GM23338 (cell line): ENCODE data around the gene JAG1. TPM values are rescaled to one million over a fixed set of nuclear protein-coding genes. Genes with fewer than 3 reads are reported as not detected.

Source experiments
- ATAC-seq: fragments of 200-7000 bp; cut with Tn5 transposase; 3 replicates; pipeline ENCODE4 v1.9.1; 2020
- DNase-seq: peaks from one replicate; pipeline ENCODE4 v3.0.0-alpha.2; 2015; ENCODE audit warnings: low spot score
- H2AFZ ChIP-seq: fragments of 200-600 bp; sonication (generic); 2 replicates; pipeline ENCODE4 v1.8.0; 2016; ENCODE audit warnings: antibody characterized with exemption, mild to moderate bottlenecking, moderate library complexity
- H3F3A ChIP-seq: fragments of 200-600 bp; sonication (generic); replicated peaks from 2 replicates; pipeline ENCODE4 v1.8.0; 2017; ENCODE audit warnings: antibody characterized with exemption, mixed run types, low read depth
- H3K27ac ChIP-seq: fragments of 200-600 bp; sonication (generic); 2 replicates; pipeline ENCODE4 v1.6.1; 2016; ENCODE audit warnings: low read depth
- H3K27me3 ChIP-seq: fragments of 200-600 bp; sonication (generic); 2 replicates; pipeline ENCODE4 v1.8.0; 2016; ENCODE audit warnings: mild to moderate bottlenecking, mixed run types, moderate library complexity; ENCODE audit not compliant: insufficient read depth
- H3K36me3 ChIP-seq: fragments of 200-600 bp; sonication (generic); 2 replicates; pipeline ENCODE4 v1.8.0; 2016; ENCODE audit warnings: mild to moderate bottlenecking; ENCODE audit not compliant: insufficient read depth
- H3K4me1 ChIP-seq: fragments of 200-600 bp; sonication (generic); 2 replicates; pipeline ENCODE4 v1.8.0; 2016; ENCODE audit warnings: mild to moderate bottlenecking, moderate library complexity; ENCODE audit not compliant: insufficient read depth
- H3K4me2 ChIP-seq: fragments of 200-600 bp; sonication (generic); 2 replicates; pipeline ENCODE4 v1.7.1; 2017; ENCODE audit warnings: mixed run types
- H3K4me3 ChIP-seq: fragments of 200-600 bp; sonication (generic); 2 replicates; pipeline ENCODE4 v1.6.1; 2016; ENCODE audit warnings: mixed run types
- H3K79me2 ChIP-seq: fragments of 200-600 bp; sonication (generic); replicated peaks from 2 replicates; pipeline ENCODE4 v1.8.0; 2017; ENCODE audit warnings: mild to moderate bottlenecking; ENCODE audit not compliant: insufficient read depth
- H3K9me2 ChIP-seq: fragments of 200-600 bp; sonication (generic); 2 replicates; pipeline ENCODE4 v1.8.0; 2017; ENCODE audit not compliant: insufficient read depth
- H4K20me1 ChIP-seq: fragments of 200-600 bp; sonication (generic); replicated peaks from 2 replicates; pipeline ENCODE4 v1.8.0; 2017; ENCODE audit warnings: mild to moderate bottlenecking; ENCODE audit not compliant: insufficient read depth
- H3K27ac Mint-ChIP-seq: 2 replicates; pipeline ENCODE4 v1.8.0; 2020; ENCODE audit warnings: inconsistent platforms, mild to moderate bottlenecking, moderate library complexity, mixed read lengths
- H3K27me3 Mint-ChIP-seq: 3 replicates; pipeline ENCODE4 v1.8.0; 2022; ENCODE audit warnings: low read depth, mild to moderate bottlenecking, moderate library complexity, mixed read lengths, inconsistent platforms; ENCODE audit not compliant: insufficient read depth, poor library complexity
- H3K36me3 Mint-ChIP-seq: 3 replicates; pipeline ENCODE4 v1.8.0; 2021; ENCODE audit warnings: low read depth, mild to moderate bottlenecking, inconsistent platforms, moderate library complexity, mixed read lengths
- H3K4me1 Mint-ChIP-seq: 3 replicates; pipeline ENCODE4 v1.8.0; 2020; ENCODE audit warnings: mild to moderate bottlenecking, inconsistent platforms, mixed read lengths
- H3K4me3 Mint-ChIP-seq: 3 replicates; pipeline ENCODE4 v1.8.0; 2021; ENCODE audit warnings: moderate library complexity, mild to moderate bottlenecking, inconsistent platforms, mixed read lengths
- H3K9me3 Mint-ChIP-seq: 3 replicates; pipeline ENCODE4 v1.8.0; 2020; ENCODE audit warnings: moderate library complexity, mild to moderate bottlenecking, inconsistent platforms, mixed read lengths
- CREB1 ChIP-seq: fragments of 250-450 bp; sonication (Bioruptor Pico); IDR thresholded peaks from 2 replicates; pipeline ENCODE4 v1.5.0; 2020; ENCODE audit warnings: low read depth, mild to moderate bottlenecking, moderate library complexity
- EZH2 ChIP-seq: fragments of 200-600 bp; sonication (generic); IDR thresholded peaks from one replicate; pipeline ENCODE4 v1.8.0; 2017; ENCODE audit warnings: antibody characterized with exemption, mild to moderate bottlenecking, low read depth; ENCODE audit not compliant: unreplicated experiment
- EZH2phosphoT487 ChIP-seq: fragments of 200-600 bp; sonication (generic); IDR thresholded peaks from one replicate; pipeline ENCODE4 v1.8.1; 2018; ENCODE audit warnings: antibody characterized with exemption; ENCODE audit not compliant: unreplicated experiment
- JUNB ChIP-seq: IDR thresholded peaks from one replicate; pipeline ENCODE4 v1.6.1; 2016; ENCODE audit warnings: antibody characterized with exemption; ENCODE audit not compliant: unreplicated experiment
- NANOG ChIP-seq: IDR thresholded peaks from 2 replicates; pipeline ENCODE4 v1.6.1; 2016; ENCODE audit warnings: antibody characterized with exemption, borderline replicate concordance
- POLR2AphosphoS5 ChIP-seq: IDR thresholded peaks from 2 replicates; pipeline ENCODE4 v1.6.1; 2016; ENCODE audit warnings: antibody characterized with exemption, low read depth
- STAT1 ChIP-seq: IDR thresholded peaks from one replicate; pipeline ENCODE4 v1.6.1; 2016; ENCODE audit warnings: antibody characterized with exemption; ENCODE audit not compliant: unreplicated experiment
- ZNF114 ChIP-seq: fragments of 250-450 bp; sonication (Bioruptor Pico); IDR thresholded peaks from 2 replicates; pipeline ENCODE4 v1.5.0; 2020; ENCODE audit warnings: mild to moderate bottlenecking, moderate library complexity
- ZNF331 ChIP-seq: fragments of 250-450 bp; sonication (Bioruptor Pico); IDR thresholded peaks from 2 replicates; pipeline ENCODE4 v1.5.0; 2020; ENCODE audit warnings: low read depth, mild to moderate bottlenecking, moderate library complexity
- polyA plus RNA-seq: library from polyadenylated mRNA; unstranded; fragments of >200 nt; fragmentation: Nextera tagmentation; extraction: Ambion mirVana; gene quantifications from 2 replicates; pipeline ENCODE4 v1.2.1, GENCODE V29; 2016
- total RNA-seq: library from RNA; depleted of rRNA; stranded (reverse); fragments of >200 nt; shearing (Covaris generic); gene quantifications from 2 replicates; pipeline ENCODE4 v1.2.3, GENCODE V29; 2014
- TF ChIP-seq, protein P1 (sequence below): IDR thresholded peaks from 2 replicates; pipeline ENCODE4 v1.6.1; 2016; ENCODE audit warnings: antibody characterized with exemption
- TF ChIP-seq, protein P2 (sequence below), 2 experiments: fragments of 200-600 bp in 1 of 2; sonication (generic) in 1 of 2; conservative IDR thresholded peaks; 2 replicates each; pipeline versions ENCODE4 v1.5.1 to v1.6.1; 2016 to 2017; ENCODE audit warnings: antibody characterized with exemption in 2 of 2, low read depth in 2 of 2, mild to moderate bottlenecking in 2 of 2, moderate library complexity in 1 of 2
- TF ChIP-seq, protein P3 (sequence below): IDR thresholded peaks from one replicate; pipeline ENCODE4 v1.6.1; 2018; ENCODE audit warnings: antibody characterized with exemption; ENCODE audit not compliant: unreplicated experiment
- TF ChIP-seq, protein P4 (sequence below): fragments of 250-450 bp; sonication (Bioruptor Pico); IDR thresholded peaks from 2 replicates; pipeline ENCODE4 v1.5.0; 2020; ENCODE audit warnings: mild to moderate bottlenecking, moderate library complexity

Gene JAG1
- total and polyA plus RNA-seq, 2 experiments from 2014 or later = 9.7 to 46.5 TPM

DNA sequence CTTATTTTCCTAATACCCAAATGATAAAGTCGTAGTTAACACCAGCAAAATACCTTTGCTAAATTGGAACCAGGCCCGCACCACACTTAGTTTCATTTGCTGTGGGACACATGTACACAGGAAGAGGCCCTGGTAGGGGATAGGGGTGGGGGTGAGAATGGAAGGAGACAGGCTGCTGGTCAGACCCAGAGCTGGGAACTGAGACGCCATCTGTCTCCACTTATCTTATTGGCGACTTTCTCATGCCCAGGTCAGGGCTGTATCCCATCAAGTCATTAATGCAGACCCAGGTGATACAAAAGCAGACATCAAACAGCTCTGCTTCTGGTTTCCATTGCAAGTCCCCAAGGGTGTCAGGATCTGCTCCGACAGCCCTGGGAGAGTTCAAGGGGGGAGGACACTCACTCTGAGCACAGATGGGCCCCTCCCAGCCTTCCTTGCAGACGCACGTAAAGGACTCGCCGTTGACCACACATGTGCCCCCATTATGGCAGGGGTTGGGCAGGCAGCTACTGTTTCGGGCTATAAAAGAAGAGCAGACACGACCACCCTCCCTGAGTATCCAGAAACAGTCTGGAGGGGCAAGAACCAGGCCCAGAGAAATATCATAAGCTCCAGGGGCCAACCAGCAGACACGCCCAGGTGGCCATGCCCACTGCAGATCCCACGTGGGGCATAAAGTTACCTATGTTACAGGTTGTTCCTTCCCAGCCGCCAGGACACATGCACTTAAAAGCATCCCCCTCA, 29.2 kb downstream of the JAG1 start:
- Histone ChIP-seq H3K36me3 (peaks cover 69% of the 10 kb centered on the region), H2AFZ (no peak overlapping the region), H3K4me3 (no peak overlapping the region), H3K27me3 (no peaks in the 10 kb centered on the region), H3K9me2 (no peaks in the 10 kb centered on the region), H3K27ac (no peak overlapping the region), H3K4me1 (peaks cover 14% of the 10 kb centered on the region), H3F3A (no peaks in the 10 kb centered on the region), H3K4me2 (no peak overlapping the region), H4K20me1 (peaks cover 6% of the 10 kb centered on the region), H3K79me2 (no peaks in the 10 kb centered on the region)
- peaks cover 27% of the 10 kb centered on the region for H3K4me1 Mint-ChIP-seq
- DNase-seq (no peak), ATAC-seq (no peak)
- H3K4me3 Mint-ChIP-seq = no peak overlapping the region
- peaks cover 12% of the 10 kb centered on the region for H3K27me3 Mint-ChIP-seq
- H3K9me3 Mint-ChIP-seq = no peaks in the 10 kb centered on the region
- TF ChIP-seq STAT1 (no peak), EZH2phosphoT487 (no peak), ZNF331 (CRISPR knock-in tag) (no peak), POLR2AphosphoS5 (no peak), NANOG (no peak), JUNB (no peak), EZH2 (no peak), CREB1 (CRISPR knock-in tag) (no peak), ZNF114 (CRISPR knock-in tag) (no peak)
- TF ChIP-seq, protein P1, sequence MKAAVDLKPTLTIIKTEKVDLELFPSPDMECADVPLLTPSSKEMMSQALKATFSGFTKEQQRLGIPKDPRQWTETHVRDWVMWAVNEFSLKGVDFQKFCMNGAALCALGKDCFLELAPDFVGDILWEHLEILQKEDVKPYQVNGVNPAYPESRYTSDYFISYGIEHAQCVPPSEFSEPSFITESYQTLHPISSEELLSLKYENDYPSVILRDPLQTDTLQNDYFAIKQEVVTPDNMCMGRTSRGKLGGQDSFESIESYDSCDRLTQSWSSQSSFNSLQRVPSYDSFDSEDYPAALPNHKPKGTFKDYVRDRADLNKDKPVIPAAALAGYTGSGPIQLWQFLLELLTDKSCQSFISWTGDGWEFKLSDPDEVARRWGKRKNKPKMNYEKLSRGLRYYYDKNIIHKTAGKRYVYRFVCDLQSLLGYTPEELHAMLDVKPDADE = no peak
- TF ChIP-seq, protein P2, sequence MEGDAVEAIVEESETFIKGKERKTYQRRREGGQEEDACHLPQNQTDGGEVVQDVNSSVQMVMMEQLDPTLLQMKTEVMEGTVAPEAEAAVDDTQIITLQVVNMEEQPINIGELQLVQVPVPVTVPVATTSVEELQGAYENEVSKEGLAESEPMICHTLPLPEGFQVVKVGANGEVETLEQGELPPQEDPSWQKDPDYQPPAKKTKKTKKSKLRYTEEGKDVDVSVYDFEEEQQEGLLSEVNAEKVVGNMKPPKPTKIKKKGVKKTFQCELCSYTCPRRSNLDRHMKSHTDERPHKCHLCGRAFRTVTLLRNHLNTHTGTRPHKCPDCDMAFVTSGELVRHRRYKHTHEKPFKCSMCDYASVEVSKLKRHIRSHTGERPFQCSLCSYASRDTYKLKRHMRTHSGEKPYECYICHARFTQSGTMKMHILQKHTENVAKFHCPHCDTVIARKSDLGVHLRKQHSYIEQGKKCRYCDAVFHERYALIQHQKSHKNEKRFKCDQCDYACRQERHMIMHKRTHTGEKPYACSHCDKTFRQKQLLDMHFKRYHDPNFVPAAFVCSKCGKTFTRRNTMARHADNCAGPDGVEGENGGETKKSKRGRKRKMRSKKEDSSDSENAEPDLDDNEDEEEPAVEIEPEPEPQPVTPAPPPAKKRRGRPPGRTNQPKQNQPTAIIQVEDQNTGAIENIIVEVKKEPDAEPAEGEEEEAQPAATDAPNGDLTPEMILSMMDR (conservative IDR thresholded peaks at IDR 0.05; ENCODE audit: low read depth in 2 of 2) = no peak
- TF ChIP-seq, protein P3, sequence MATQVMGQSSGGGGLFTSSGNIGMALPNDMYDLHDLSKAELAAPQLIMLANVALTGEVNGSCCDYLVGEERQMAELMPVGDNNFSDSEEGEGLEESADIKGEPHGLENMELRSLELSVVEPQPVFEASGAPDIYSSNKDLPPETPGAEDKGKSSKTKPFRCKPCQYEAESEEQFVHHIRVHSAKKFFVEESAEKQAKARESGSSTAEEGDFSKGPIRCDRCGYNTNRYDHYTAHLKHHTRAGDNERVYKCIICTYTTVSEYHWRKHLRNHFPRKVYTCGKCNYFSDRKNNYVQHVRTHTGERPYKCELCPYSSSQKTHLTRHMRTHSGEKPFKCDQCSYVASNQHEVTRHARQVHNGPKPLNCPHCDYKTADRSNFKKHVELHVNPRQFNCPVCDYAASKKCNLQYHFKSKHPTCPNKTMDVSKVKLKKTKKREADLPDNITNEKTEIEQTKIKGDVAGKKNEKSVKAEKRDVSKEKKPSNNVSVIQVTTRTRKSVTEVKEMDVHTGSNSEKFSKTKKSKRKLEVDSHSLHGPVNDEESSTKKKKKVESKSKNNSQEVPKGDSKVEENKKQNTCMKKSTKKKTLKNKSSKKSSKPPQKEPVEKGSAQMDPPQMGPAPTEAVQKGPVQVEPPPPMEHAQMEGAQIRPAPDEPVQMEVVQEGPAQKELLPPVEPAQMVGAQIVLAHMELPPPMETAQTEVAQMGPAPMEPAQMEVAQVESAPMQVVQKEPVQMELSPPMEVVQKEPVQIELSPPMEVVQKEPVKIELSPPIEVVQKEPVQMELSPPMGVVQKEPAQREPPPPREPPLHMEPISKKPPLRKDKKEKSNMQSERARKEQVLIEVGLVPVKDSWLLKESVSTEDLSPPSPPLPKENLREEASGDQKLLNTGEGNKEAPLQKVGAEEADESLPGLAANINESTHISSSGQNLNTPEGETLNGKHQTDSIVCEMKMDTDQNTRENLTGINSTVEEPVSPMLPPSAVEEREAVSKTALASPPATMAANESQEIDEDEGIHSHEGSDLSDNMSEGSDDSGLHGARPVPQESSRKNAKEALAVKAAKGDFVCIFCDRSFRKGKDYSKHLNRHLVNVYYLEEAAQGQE = no peak
- TF ChIP-seq, protein P4, sequence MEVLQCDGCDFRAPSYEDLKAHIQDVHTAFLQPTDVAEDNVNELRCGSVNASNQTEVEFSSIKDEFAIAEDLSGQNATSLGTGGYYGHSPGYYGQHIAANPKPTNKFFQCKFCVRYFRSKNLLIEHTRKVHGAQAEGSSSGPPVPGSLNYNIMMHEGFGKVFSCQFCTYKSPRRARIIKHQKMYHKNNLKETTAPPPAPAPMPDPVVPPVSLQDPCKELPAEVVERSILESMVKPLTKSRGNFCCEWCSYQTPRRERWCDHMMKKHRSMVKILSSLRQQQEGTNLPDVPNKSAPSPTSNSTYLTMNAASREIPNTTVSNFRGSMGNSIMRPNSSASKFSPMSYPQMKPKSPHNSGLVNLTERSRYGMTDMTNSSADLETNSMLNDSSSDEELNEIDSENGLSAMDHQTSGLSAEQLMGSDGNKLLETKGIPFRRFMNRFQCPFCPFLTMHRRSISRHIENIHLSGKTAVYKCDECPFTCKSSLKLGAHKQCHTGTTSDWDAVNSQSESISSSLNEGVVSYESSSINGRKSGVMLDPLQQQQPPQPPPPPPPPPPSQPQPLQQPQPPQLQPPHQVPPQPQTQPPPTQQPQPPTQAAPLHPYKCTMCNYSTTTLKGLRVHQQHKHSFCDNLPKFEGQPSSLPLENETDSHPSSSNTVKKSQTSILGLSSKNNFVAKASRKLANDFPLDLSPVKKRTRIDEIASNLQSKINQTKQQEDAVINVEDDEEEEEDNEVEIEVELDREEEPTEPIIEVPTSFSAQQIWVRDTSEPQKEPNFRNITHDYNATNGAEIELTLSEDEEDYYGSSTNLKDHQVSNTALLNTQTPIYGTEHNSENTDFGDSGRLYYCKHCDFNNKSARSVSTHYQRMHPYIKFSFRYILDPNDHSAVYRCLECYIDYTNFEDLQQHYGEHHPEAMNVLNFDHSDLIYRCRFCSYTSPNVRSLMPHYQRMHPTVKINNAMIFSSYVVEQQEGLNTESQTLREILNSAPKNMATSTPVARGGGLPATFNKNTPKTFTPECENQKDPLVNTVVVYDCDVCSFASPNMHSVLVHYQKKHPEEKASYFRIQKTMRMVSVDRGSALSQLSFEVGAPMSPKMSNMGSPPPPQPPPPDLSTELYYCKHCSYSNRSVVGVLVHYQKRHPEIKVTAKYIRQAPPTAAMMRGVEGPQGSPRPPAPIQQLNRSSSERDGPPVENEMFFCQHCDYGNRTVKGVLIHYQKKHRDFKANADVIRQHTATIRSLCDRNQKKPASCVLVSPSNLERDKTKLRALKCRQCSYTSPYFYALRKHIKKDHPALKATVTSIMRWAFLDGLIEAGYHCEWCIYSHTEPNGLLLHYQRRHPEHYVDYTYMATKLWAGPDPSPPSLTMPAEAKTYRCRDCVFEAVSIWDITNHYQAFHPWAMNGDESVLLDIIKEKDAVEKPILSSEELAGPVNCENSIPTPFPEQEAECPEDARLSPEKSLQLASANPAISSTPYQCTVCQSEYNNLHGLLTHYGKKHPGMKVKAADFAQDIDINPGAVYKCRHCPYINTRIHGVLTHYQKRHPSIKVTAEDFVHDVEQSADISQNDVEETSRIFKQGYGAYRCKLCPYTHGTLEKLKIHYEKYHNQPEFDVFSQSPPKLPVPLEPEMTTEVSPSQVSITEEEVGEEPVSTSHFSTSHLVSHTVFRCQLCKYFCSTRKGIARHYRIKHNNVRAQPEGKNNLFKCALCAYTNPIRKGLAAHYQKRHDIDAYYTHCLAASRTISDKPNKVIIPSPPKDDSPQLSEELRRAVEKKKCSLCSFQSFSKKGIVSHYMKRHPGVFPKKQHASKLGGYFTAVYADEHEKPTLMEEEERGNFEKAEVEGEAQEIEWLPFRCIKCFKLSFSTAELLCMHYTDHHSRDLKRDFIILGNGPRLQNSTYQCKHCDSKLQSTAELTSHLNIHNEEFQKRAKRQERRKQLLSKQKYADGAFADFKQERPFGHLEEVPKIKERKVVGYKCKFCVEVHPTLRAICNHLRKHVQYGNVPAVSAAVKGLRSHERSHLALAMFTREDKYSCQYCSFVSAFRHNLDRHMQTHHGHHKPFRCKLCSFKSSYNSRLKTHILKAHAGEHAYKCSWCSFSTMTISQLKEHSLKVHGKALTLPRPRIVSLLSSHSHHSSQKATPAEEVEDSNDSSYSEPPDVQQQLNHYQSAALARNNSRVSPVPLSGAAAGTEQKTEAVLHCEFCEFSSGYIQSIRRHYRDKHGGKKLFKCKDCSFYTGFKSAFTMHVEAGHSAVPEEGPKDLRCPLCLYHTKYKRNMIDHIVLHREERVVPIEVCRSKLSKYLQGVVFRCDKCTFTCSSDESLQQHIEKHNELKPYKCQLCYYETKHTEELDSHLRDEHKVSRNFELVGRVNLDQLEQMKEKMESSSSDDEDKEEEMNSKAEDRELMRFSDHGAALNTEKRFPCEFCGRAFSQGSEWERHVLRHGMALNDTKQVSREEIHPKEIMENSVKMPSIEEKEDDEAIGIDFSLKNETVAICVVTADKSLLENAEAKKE (CRISPR knock-in tag) = no peak
- H3K36me3 Mint-ChIP-seq = peaks cover 100% of the 10 kb centered on the region
- no peak overlapping the region for H3K27ac Mint-ChIP-seq
